Activated CD8-positive, alpha-beta T cell treated with anti-CD3 and anti-CD28 coated beads for 36 hours (primary cell): Measurements from ENCODE around the gene LY9. TPM values are rescaled to one million over a fixed set of nuclear protein-coding genes. Genes with fewer than 3 reads are reported as not detected.

Experiments
- ATAC-seq: fragments of 200-7000 bp; cut with Tn5 transposase; one replicate; pipeline ENCODE4 v1.10.0; 2021; ENCODE audit warnings: mild to moderate bottlenecking, moderate library complexity
- CTCF ChIA-PET: fragments of 350-600 bp; sonication (Branson Sonifier 250); formaldehyde crosslinking; loops from one replicate; lab custom pipeline; 2021; ENCODE audit warnings: antibody characterized with exemption; lab: Charles Lee
- POLR2A ChIA-PET: fragments of 350-600 bp; sonication (Branson Sonifier 250); formaldehyde crosslinking; loops from one replicate; lab custom pipeline; 2021; ENCODE audit warnings: antibody characterized with exemption; lab: Charles Lee
- DNase-seq: peaks from one replicate; pipeline ENCODE4 v3.0.0-alpha.2; 2020
- H3K27ac Mint-ChIP-seq: one replicate; pipeline ENCODE4 v1.8.0; 2021; ENCODE audit warnings: mild to moderate bottlenecking, mixed read lengths
- H3K27me3 Mint-ChIP-seq: one replicate; pipeline ENCODE4 v1.8.0; 2021; ENCODE audit warnings: mixed read lengths
- H3K36me3 Mint-ChIP-seq: one replicate; pipeline ENCODE4 v1.8.0; 2021; ENCODE audit warnings: low read depth, mixed read lengths
- H3K4me1 Mint-ChIP-seq: one replicate; pipeline ENCODE4 v1.8.0; 2021; ENCODE audit warnings: low read depth, mixed read lengths
- H3K4me3 Mint-ChIP-seq: one replicate; pipeline ENCODE4 v1.8.0; 2021; ENCODE audit warnings: mild to moderate bottlenecking, moderate library complexity, mixed read lengths
- H3K9me3 Mint-ChIP-seq: one replicate; pipeline ENCODE4 v1.8.0; 2021; ENCODE audit warnings: mixed read lengths
- intact Hi-C: fragments of 100-400 bp; cut with micrococcal nuclease; formaldehyde crosslinking; loops from one replicate; pipeline ENCODE4 v1.10.0; 2022
- total RNA-seq, 2 experiments: library from RNA; stranded (reverse); gene quantifications; one replicate each; pipeline ENCODE4 v1.2.3, GENCODE V29; 2021
- TF ChIP-seq, protein P1 (sequence below): fragments of 200-600 bp; IDR thresholded peaks from one replicate; pipeline ENCODE4 v1.8.0; 2022; ENCODE audit warnings: antibody characterized with exemption, mild to moderate bottlenecking

LY9 gene
- total RNA-seq, 2 experiments from 2014 or later: 19.1 to 19.5 TPM

DNA sequence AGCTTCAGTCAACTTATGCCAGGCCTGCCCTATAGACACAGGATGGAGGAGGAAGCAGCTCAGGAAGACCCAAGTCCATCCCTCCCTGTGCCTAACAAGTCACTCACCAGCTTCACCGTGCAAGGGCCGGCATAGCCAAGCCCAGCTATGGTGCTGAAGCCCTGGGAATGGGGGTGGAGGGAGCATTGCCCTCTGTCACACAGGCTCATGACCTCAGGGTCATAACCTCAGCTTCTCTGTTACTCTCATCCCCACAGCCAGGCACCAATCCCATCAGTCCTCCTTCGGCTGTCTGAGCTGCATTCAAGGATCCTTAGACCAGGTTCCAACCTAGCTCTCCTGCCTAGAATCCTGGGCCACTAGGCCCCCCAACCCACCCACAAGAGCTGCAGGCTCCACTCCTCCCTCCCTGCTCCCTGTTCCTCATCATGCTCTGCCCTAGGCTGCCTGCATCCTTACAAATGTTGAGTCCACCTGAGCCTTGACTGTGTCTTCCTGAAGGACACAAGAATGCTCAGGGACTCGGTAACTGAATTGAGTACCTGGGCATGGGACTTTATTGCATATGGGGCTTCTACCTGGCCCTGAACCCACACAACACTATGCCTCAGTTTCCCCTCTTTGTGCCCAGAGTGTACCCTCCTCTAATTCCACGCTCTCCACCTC lies 65.0 kb downstream of the LY9 start:
- Mint-ChIP-seq H3K27ac (no peak overlapping the region), H3K4me3 (peak overlapping the region; percentile 17), H3K4me1 (peaks cover 32% of the 10 kb centered on the region), H3K27me3 (no peaks in the 10 kb centered on the region), H3K9me3 (no peaks in the 10 kb centered on the region), H3K36me3 (no peaks in the 10 kb centered on the region)
- intact Hi-C loops: no loop called here
- ChIA-PET POLR2A (interaction anchor here (1.5 kb wide), 1 partner anchor 182 kb away, joined by 4 read pairs; no protein-coding TSS in a partner anchor), CTCF (interaction anchor here (0.7 to 1.3 kb wide), 5 partner anchors 22 to 90 kb away, joined by 3 to 8 read pairs (median 3); no protein-coding TSS in a partner anchor)
- TF ChIP-seq, protein P1, sequence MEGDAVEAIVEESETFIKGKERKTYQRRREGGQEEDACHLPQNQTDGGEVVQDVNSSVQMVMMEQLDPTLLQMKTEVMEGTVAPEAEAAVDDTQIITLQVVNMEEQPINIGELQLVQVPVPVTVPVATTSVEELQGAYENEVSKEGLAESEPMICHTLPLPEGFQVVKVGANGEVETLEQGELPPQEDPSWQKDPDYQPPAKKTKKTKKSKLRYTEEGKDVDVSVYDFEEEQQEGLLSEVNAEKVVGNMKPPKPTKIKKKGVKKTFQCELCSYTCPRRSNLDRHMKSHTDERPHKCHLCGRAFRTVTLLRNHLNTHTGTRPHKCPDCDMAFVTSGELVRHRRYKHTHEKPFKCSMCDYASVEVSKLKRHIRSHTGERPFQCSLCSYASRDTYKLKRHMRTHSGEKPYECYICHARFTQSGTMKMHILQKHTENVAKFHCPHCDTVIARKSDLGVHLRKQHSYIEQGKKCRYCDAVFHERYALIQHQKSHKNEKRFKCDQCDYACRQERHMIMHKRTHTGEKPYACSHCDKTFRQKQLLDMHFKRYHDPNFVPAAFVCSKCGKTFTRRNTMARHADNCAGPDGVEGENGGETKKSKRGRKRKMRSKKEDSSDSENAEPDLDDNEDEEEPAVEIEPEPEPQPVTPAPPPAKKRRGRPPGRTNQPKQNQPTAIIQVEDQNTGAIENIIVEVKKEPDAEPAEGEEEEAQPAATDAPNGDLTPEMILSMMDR: no peak
- ATAC-seq (no peak), DNase-seq (no peak)

DNA sequence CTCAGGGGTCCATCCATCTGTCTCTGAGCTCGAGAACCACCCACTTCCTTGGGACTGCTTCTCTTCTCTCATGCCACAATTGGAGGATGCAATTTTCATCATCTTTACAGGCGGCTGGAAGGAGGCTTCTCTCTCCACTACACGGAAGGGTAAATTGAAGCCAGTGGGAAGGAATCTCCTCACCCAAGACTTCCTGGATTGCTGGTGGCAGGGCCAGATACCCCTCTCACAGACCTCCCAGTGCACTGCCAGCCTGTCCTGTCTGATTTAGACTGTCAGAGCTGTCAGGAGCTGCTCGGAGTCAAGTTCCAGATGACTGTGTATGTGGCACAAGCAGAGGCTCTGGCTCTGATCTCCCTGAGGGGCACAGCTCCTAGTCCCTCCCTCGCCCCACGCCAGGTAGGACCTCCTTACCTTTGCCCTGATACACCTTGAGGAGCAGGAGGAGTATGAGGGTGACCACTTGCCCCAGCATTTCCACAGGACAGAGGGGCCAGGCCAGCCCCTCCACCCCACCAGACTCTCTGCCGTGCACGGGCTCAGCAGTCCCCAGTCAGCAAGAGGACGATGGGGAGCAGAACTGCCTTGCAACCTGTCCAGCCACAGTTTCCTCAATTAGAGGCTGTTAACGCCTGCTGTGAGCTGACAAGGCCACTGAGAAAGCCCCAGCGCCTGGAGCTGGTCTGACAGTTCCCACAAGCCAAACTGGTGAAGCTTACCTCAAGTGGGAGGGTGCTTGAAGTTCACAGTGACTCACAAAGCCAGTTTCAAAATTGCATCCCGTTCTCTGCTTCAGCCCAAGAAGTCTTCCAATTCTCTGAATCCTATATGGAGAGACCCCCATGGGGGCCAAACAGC lies 66.5 kb downstream of the LY9 start, which contains the start of gene CD244:
TSS of gene CD244 (minus strand) at position 685 of the 858 bp plus-strand sequence. CDS start at position 475, 210 bp downstream.
- intact Hi-C loops: no loop called here
- CTCF ChIA-PET: interaction anchor here (0.7 to 5.4 kb wide), 10 partner anchors 9 to 91 kb away, joined by 3 to 42 read pairs (median 8); partner anchors contain the start of gene ITLN2
- Mint-ChIP-seq H3K4me3 (peak within 1 kb of the TSS; percentile 58), H3K9me3 (no peaks in the 10 kb centered on the region), H3K4me1 (peaks cover 32% of the 10 kb centered on the region), H3K36me3 (no peaks in the 10 kb centered on the region), H3K27me3 (no peaks in the 10 kb centered on the region), H3K27ac (peak within 1 kb of the TSS; percentile 67)
- DNase-seq: peak; percentile 86
- POLR2A ChIA-PET: interaction anchor here (0.9 to 1.5 kb wide), 4 partner anchors 12 to 184 kb away, joined by 3 to 4 read pairs (median 3); no protein-coding TSS in a partner anchor
- ATAC-seq: peak; percentile 95
- TF ChIP-seq, protein P1: no peak

DNA sequence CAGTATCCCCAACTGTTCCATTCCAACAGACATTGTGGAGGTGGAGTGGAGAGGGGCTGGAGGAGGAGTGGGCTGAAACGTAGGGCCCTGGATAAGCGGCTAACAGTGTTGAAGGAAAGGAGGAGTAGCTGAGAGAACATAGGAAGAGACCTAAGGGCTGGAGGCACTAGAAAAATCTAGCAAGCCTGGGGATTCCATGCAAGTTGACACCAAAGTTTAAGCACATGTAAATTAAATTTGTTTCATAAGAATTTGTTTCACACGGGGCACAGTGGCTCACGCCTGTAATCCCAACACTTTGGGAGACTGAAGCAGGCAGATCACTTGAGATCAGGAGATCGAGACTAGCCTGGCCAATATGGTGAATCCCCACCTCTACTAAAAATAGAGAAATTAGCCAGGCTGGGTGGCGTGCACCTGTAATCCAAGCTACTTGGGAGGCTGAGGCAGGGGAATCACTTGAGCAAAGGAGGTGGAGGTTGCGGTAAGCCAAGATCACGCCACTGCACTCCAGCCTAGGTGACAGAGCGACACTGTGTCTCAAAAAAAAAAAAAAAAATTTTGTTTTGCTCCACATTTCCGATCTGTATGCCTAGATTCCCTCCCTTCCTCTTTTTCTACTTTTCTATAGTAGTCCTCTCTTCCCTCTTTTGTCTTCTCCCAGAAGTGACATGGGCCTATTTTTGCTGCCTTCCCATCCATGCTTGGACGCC lies 67.2 kb downstream of the LY9 start:
- CTCF ChIA-PET: interaction anchor here (1.6 to 5.4 kb wide), 7 partner anchors 10 to 90 kb away, joined by 6 to 42 read pairs (median 12); partner anchors contain the start of gene ITLN2
- POLR2A ChIA-PET: interaction anchor here (0.9 kb wide), 1 partner anchor 12 kb away, joined by 3 read pairs; no protein-coding TSS in a partner anchor
- no peaks in the 10 kb centered on the region for H3K9me3 Mint-ChIP-seq
- no peaks in the 10 kb centered on the region for H3K27me3 Mint-ChIP-seq
- H3K27ac Mint-ChIP-seq: no peak overlapping the region
- ATAC-seq (peak; percentile 7), DNase-seq (no peak)
- intact Hi-C loops: no loop called here
- H3K4me3 Mint-ChIP-seq: no peak overlapping the region
- H3K4me1 Mint-ChIP-seq: peaks cover 35% of the 10 kb centered on the region
- TF ChIP-seq, protein P1: no peak
- no peaks in the 10 kb centered on the region for H3K36me3 Mint-ChIP-seq

DNA sequence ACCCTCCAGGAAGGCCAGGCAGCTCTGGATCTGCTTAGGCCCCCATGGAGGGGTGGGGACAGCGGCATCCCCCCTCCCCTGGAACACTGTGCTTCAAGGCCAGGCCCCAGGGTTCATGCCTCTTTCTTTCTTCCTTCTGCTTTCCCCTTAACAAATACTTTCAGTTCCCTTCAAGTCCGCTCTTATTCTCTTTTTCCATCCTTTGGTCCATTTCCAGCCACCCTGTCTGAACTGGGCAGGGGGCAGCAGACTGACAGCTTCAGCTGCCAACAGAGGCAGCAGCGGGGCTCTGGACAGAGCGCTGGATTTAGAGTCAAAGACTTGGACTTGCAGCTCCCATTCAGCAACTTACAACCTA lies 67.8 kb downstream of the LY9 start:
- ChIA-PET POLR2A (interaction anchor here (1.4 kb wide), 1 partner anchor 26 kb away, joined by 4 read pairs; no protein-coding TSS in a partner anchor), CTCF (interaction anchor here (2.6 to 5.4 kb wide), 3 partner anchors 13 to 90 kb away, joined by 12 to 42 read pairs (median 30); partner anchors contain the start of gene ITLN2)
- Mint-ChIP-seq H3K4me3 (no peak overlapping the region), H3K4me1 (peaks cover 35% of the 10 kb centered on the region), H3K27ac (no peak overlapping the region), H3K36me3 (no peaks in the 10 kb centered on the region), H3K27me3 (no peaks in the 10 kb centered on the region), H3K9me3 (no peaks in the 10 kb centered on the region)
- intact Hi-C loops: no loop called here
- TF ChIP-seq, protein P1: no peak
- DNase-seq: no peak
- ATAC-seq: no peak
